ENCODE measurements around the gene PRKAG1. TPM values are rescaled to one million over a fixed set of nuclear protein-coding genes. Genes with fewer than 3 reads are reported as not detected.

PRKAG1 gene
- total and polyA plus RNA-seq, 8 donors = 48.4 to 81.8 (median 78.3) TPM

DNA sequence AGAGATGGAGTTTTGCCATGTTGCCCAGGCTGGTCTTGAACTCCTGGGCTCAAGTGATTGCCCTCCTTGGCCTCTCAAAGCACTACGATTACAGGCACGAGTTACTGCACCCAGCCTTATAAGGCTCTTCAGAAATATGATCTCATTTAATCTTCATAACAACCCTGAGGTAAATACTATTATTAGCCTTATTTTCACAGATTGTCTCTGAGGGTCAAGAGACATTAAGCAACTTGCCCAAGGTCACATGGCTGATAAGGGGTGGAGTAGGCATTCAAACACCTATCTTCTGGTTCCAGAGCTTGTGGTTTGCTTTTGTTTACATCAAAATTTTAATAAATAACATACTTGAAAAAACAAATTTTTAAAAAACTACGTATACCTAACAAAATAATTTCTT lies 5.1 kb downstream of the PRKAG1 start:
- intact Hi-C loops (cut with DNase I) = no loop called here
- H3K4me1 ChIP-seq = peaks cover 8 to 17% of the 10 kb centered on the region in 2 donors
- no peak overlapping the region for H3K27ac ChIP-seq
- no peaks in the 10 kb centered on the region for H3K27me3 ChIP-seq
- DNase-seq (no peak), ATAC-seq (no peak)
- H3K4me3 ChIP-seq = no peak overlapping the region
- peaks cover 0 to 45% of the 10 kb centered on the region in 2 donors for H3K36me3 ChIP-seq
- H3K9me3 ChIP-seq = no peaks in the 10 kb centered on the region
- TF ChIP-seq CTCF (IDR thresholded peaks at IDR 0.05) = no peak

DNA sequence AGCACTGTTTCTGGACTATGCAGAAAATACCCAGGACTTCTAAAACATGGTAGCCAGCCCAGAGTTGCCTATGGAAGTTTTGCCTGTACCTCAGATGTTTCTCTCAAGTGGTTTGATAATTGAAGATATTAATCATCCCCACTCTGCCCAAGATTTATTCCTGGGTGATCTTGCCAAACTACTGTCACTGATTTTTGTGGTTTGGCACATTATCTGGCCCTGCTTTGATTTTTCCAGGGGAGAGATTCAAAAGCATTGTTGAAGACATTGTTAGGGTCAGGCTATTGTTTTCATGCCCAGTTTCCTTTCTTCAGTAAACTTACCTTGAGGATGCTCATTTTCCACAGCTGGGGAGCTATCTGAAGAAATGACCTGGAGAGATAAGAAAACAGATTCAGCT lies 5.8 kb downstream of the PRKAG1 start:
- peaks cover 0 to 47% of the 10 kb centered on the region in 2 donors for H3K36me3 ChIP-seq
- no peak overlapping the region for H3K4me3 ChIP-seq
- H3K9me3 ChIP-seq = no peaks in the 10 kb centered on the region
- intact Hi-C loops (cut with DNase I) = no loop called here
- H3K4me1 ChIP-seq = peaks cover 6 to 13% of the 10 kb centered on the region in 2 donors
- ATAC-seq = no peak
- TF ChIP-seq CTCF (IDR thresholded peaks at IDR 0.05) = no peak
- H3K27me3 ChIP-seq = no peaks in the 10 kb centered on the region
- H3K27ac ChIP-seq = no peak overlapping the region
- no peak for DNase-seq

DNA sequence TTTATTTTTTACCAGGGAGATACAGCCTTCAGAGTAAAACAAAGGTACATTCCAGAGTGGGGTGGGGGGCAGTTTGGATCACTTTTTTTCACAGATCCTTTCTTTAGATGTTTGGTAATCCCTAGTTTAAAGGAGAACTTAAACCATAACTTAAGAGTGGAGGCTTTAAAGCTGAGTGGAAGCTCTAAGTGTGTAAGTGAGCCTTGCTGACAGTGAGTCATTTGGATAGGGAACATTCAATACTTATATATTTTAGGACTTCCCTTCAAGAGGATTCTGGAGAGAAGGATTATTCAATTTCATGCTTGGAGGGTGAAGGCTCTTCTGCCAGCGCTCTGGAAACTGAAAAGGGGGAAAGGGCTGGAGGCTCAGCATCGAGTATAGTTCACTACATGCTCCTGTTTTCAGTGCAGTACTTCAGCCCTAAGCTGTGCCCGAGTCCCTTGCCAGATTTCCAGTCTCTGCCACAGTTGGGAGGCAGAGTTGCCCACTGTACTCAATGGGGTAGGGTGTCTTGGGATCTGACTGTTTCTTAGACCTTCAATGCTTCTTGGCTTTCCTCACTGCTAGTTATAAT lies 8.4 kb downstream of the PRKAG1 start:
- Histone ChIP-seq H3K4me1 (no peaks in the 10 kb centered on the region), H3K36me3 (peaks cover 0 to 57% of the 10 kb centered on the region in 2 donors), H3K4me3 (no peak overlapping the region), H3K27ac (no peak overlapping the region), H3K27me3 (no peaks in the 10 kb centered on the region), H3K9me3 (no peaks in the 10 kb centered on the region)
- ATAC-seq (peak; percentile 79), DNase-seq (no peak)
- TF ChIP-seq CTCF (IDR thresholded peaks at IDR 0.05) = no peak
- intact Hi-C loops (cut with DNase I) = no loop called here

DNA sequence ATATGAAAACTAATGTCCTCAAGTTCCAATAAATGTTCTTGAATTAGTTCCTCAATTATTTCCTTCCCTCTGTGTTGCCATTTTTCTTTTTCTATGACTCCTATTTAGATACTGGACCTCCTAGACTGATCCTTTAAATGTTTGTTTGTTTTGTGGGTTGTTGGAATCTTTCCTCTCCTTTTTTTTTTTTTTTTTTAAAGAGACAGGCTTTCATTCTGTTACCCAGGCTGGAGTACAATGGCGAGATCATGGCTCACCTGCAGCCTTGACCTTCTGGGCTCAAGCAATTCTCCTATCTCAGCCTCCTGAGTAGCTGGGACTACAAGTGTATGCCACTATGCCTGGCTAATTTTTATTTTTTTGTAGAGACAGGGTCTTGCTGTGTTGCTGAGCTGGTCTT lies 9.6 kb downstream of the PRKAG1 start:
- ATAC-seq (no peak), DNase-seq (no peak)
- H3K27me3 ChIP-seq = no peaks in the 10 kb centered on the region
- intact Hi-C loops (cut with DNase I) = no loop called here
- no peaks in the 10 kb centered on the region for H3K9me3 ChIP-seq
- no peak overlapping the region for H3K27ac ChIP-seq
- peaks cover 0 to 4% of the 10 kb centered on the region in 2 donors for H3K4me1 ChIP-seq
- H3K4me3 ChIP-seq = no peak overlapping the region
- no peak for TF ChIP-seq CTCF (IDR thresholded peaks at IDR 0.05)
- H3K36me3 ChIP-seq = peaks cover 0 to 67% of the 10 kb centered on the region in 2 donors

GRCh38 chr12:49000346-49000745 lies 18.2 kb downstream of the PRKAG1 start:
- H3K4me3 ChIP-seq = no peak overlapping the region
- DNase-seq (no peak), ATAC-seq (no peak)
- no peak for TF ChIP-seq CTCF (IDR thresholded peaks at IDR 0.05)
- H3K36me3 ChIP-seq = peaks cover 0 to 50% of the 10 kb centered on the region in 2 donors
- H3K27ac ChIP-seq = no peak overlapping the region
- H3K27me3 ChIP-seq = peaks cover 17 to 64% of the 10 kb centered on the region in 2 donors
- no peaks in the 10 kb centered on the region for H3K9me3 ChIP-seq
- intact Hi-C loops (cut with DNase I) = no loop called here
- H3K4me1 ChIP-seq = peaks cover 17 to 50% of the 10 kb centered on the region in 2 donors

Data from left lung (tissue), 10 donors.